ENCODE results near the gene SLC25A21. TPM values are rescaled to one million over a fixed set of nuclear protein-coding genes. Genes with fewer than 3 reads are reported as not detected.
"Not testable (repeated sequence)": the region's sequence is repeated elsewhere in the genome, so short reads cannot be mapped to it uniquely, and the experiment has no call there.

SLC25A21 gene
- total RNA-seq, 2 donors from 2014 or later = not detected

GRCh38 chr14:36817071-36817930 lies 355.1 kb downstream of the SLC25A21 start:
- Mint-ChIP-seq H3K36me3 (peaks cover 0 to 4% of the 10 kb centered on the region in 2 donors), H3K27ac (no peak overlapping the region), H3K9me3 (peaks cover 3 to 9% of the 10 kb centered on the region in 2 donors)
- DNase-seq (ENCODE audit: low spot score in 2 of 2) (no peak), ATAC-seq (no peak)

- peaks cover 3 to 9% of the 10 kb centered on the region in 2 donors for H3K9me3 Mint-ChIP-seq
- no peak for DNase-seq (ENCODE audit: low spot score in 2 of 2)
- H3K36me3 Mint-ChIP-seq = peaks cover 0 to 4% of the 10 kb centered on the region in 2 donors
- H3K27ac Mint-ChIP-seq = no peak overlapping the region
- ATAC-seq = no peak
Measured at GRCh38 chr14:36816481-36816880, 355.9 kb downstream of the SLC25A21 start.

- H3K27ac Mint-ChIP-seq; H3K36me3 Mint-ChIP-seq; DNase-seq (ENCODE audit: low spot score in 2 of 2); ATAC-seq: not testable (repeated sequence)
- peaks cover 12% of the 10 kb centered on the region in 2 donors for H3K9me3 Mint-ChIP-seq
Measured at GRCh38 chr14:36814783-36815182, 357.6 kb downstream of the SLC25A21 start.

- ATAC-seq = no peak
Measured at GRCh38 chr14:36810209-36810608, 362.2 kb downstream of the SLC25A21 start.

GRCh38 chr14:36807727-36808126 lies 364.7 kb downstream of the SLC25A21 start:
- DNase-seq (ENCODE audit: low spot score in 2 of 2) = no peak
- Mint-ChIP-seq H3K27ac (no peak overlapping the region), H3K9me3 (peaks cover 12 to 13% of the 10 kb centered on the region in 2 donors), H3K36me3 (peaks cover 0 to 4% of the 10 kb centered on the region in 2 donors)
- ATAC-seq = no peak

More at GRCh38 chr14:36810209-36810608, 362.2 kb downstream of the SLC25A21 start:
- H3K27ac Mint-ChIP-seq = no peak overlapping the region
- peaks cover 12 to 15% of the 10 kb centered on the region in 2 donors for H3K9me3 Mint-ChIP-seq
- no peak for DNase-seq (ENCODE audit: low spot score in 2 of 2)
- H3K36me3 Mint-ChIP-seq = peaks cover 0 to 4% of the 10 kb centered on the region in 2 donors

- Mint-ChIP-seq H3K9me3 (peaks cover 10% of the 10 kb centered on the region in 2 donors), H3K36me3 (peaks cover 0 to 4% of the 10 kb centered on the region in 2 donors), H3K27ac (no peak overlapping the region)
- ATAC-seq (no peak), DNase-seq (ENCODE audit: low spot score in 2 of 2) (no peak)
Measured at GRCh38 chr14:36805131-36805559, 367.3 kb downstream of the SLC25A21 start.

GRCh38 chr14:36797634-36798033 lies 374.8 kb downstream of the SLC25A21 start:
- Mint-ChIP-seq H3K36me3 (no peaks in the 10 kb centered on the region), H3K27ac (no peak overlapping the region), H3K9me3 (peaks cover 6 to 11% of the 10 kb centered on the region in 2 donors)
- ATAC-seq (no peak), DNase-seq (ENCODE audit: low spot score in 2 of 2) (no peak)

- Mint-ChIP-seq H3K9me3 (no peaks in the 10 kb centered on the region), H3K36me3 (no peaks in the 10 kb centered on the region), H3K27ac (no peak overlapping the region)
- DNase-seq (ENCODE audit: low spot score in 2 of 2) (no peak), ATAC-seq (no peak)
Measured at GRCh38 chr14:36791402-36791801, 381.0 kb downstream of the SLC25A21 start.

- no peak for ATAC-seq
- H3K36me3 Mint-ChIP-seq = no peaks in the 10 kb centered on the region
- H3K27ac Mint-ChIP-seq = no peak overlapping the region
- no peak for DNase-seq (ENCODE audit: low spot score in 2 of 2)
- peaks cover 16 to 17% of the 10 kb centered on the region in 2 donors for H3K9me3 Mint-ChIP-seq
Measured at GRCh38 chr14:36785511-36785910, 386.9 kb downstream of the SLC25A21 start.

- Mint-ChIP-seq H3K36me3 (no peaks in the 10 kb centered on the region), H3K27ac (no peak overlapping the region), H3K9me3 (peaks cover 20 to 23% of the 10 kb centered on the region in 2 donors)
- DNase-seq (ENCODE audit: low spot score in 2 of 2) (no peak), ATAC-seq (no peak)
Measured at GRCh38 chr14:36784541-36784940, 387.9 kb downstream of the SLC25A21 start.

- ATAC-seq = no peak
- no peak overlapping the region for H3K27ac Mint-ChIP-seq
- no peaks in the 10 kb centered on the region for H3K36me3 Mint-ChIP-seq
- no peak for DNase-seq (ENCODE audit: low spot score in 2 of 2)
- peaks cover 25 to 27% of the 10 kb centered on the region in 2 donors for H3K9me3 Mint-ChIP-seq
Measured at GRCh38 chr14:36781897-36782296, 390.5 kb downstream of the SLC25A21 start.

GRCh38 chr14:36773558-36773957 lies 398.8 kb downstream of the SLC25A21 start:
- Mint-ChIP-seq H3K9me3 (peaks cover 4 to 15% of the 10 kb centered on the region in 2 donors), H3K27ac (no peak overlapping the region), H3K36me3 (no peaks in the 10 kb centered on the region)
- ATAC-seq (no peak), DNase-seq (ENCODE audit: low spot score in 2 of 2) (no peak)

- Mint-ChIP-seq H3K9me3 (peaks cover 3 to 13% of the 10 kb centered on the region in 2 donors), H3K27ac (no peak overlapping the region), H3K36me3 (no peaks in the 10 kb centered on the region)
- DNase-seq (ENCODE audit: low spot score in 2 of 2) (no peak), ATAC-seq (no peak)
Measured at GRCh38 chr14:36773136-36773540, 399.3 kb downstream of the SLC25A21 start.

GRCh38 chr14:36771028-36771640 lies 401.3 kb downstream of the SLC25A21 start:
- no peak for DNase-seq (ENCODE audit: low spot score in 2 of 2)
- Mint-ChIP-seq H3K9me3 (peaks cover 0 to 10% of the 10 kb centered on the region in 2 donors), H3K27ac (no peak overlapping the region), H3K36me3 (no peaks in the 10 kb centered on the region)
- ATAC-seq = no peak

GRCh38 chr14:36768638-36769337 lies 403.6 kb downstream of the SLC25A21 start:
- Mint-ChIP-seq H3K36me3 (no peaks in the 10 kb centered on the region), H3K9me3 (peaks cover 3 to 4% of the 10 kb centered on the region in 2 donors), H3K27ac (no peak overlapping the region)
- ATAC-seq = no peak
- DNase-seq (ENCODE audit: low spot score in 2 of 2) = no peak

GRCh38 chr14:36767603-36768281 lies 404.7 kb downstream of the SLC25A21 start:
- no peaks in the 10 kb centered on the region for H3K36me3 Mint-ChIP-seq
- peaks cover 3 to 5% of the 10 kb centered on the region in 2 donors for H3K9me3 Mint-ChIP-seq
- DNase-seq (ENCODE audit: low spot score in 2 of 2) (no peak), ATAC-seq (no peak)
- H3K27ac Mint-ChIP-seq = no peak overlapping the region
